ENCODE results near the gene PXN. TPM values are rescaled to one million over a fixed set of nuclear protein-coding genes. Genes with fewer than 3 reads are reported as not detected.
A peak's percentile ranks its signal among the peaks of the same experiment; 100 is the strongest.

The PXN gene
- total and polyA plus RNA-seq, 2 of the 13 experiments (the other 11 are each of a cell fraction or from before 2014, with no cell fraction given), result 13.6 to 14.2 TPM

GRCh38 chr12:120292661-120293531, 27.4 kb upstream of the PXN start, which contains the start of gene RNU4-1 (continued):
- peak; percentile 80; the same call in 1 of the 2 replicates for TF ChIP-seq IKZF5 (CRISPR knock-in tag; IDR thresholded peaks at IDR 0.05)
- no peak for TF ChIP-seq RFX5 (IDR thresholded peaks at IDR 0.05; ENCODE audit: low read depth, low read length)
- TF ChIP-seq CCAR2 (optimal IDR thresholded peaks at IDR 0.05; ENCODE audit: low read depth, low read length), result no peak
- TF ChIP-seq, protein P1, sequence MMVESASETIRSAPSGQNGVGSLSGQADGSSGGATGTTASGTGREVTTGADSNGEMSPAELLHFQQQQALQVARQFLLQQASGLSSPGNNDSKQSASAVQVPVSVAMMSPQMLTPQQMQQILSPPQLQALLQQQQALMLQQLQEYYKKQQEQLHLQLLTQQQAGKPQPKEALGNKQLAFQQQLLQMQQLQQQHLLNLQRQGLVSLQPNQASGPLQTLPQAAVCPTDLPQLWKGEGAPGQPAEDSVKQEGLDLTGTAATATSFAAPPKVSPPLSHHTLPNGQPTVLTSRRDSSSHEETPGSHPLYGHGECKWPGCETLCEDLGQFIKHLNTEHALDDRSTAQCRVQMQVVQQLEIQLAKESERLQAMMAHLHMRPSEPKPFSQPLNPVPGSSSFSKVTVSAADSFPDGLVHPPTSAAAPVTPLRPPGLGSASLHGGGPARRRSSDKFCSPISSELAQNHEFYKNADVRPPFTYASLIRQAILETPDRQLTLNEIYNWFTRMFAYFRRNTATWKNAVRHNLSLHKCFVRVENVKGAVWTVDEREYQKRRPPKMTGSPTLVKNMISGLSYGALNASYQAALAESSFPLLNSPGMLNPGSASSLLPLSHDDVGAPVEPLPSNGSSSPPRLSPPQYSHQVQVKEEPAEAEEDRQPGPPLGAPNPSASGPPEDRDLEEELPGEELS (CRISPR knock-in tag; IDR thresholded peaks at IDR 0.05), result peak; percentile 56; the same call in 1 of the 2 replicates
- TF ChIP-seq ZZZ3 (CRISPR knock-in tag; IDR thresholded peaks at IDR 0.05; ENCODE audit: borderline replicate concordance), result no peak
- TF ChIP-seq ZBTB46 (CRISPR knock-in tag; IDR thresholded peaks at IDR 0.05; ENCODE audit: borderline replicate concordance), result no peak
- peak; percentile 89 for TF ChIP-seq IRF2 (CRISPR knock-in tag; IDR thresholded peaks at IDR 0.05)
- no peak; the same call in 1 of the 2 replicates for TF ChIP-seq MXD4 (CRISPR knock-in tag; IDR thresholded peaks at IDR 0.05)
- TF ChIP-seq GTF3A (CRISPR knock-in tag; conservative IDR thresholded peaks at IDR 0.05), result no peak
- TF ChIP-seq, protein P2, sequence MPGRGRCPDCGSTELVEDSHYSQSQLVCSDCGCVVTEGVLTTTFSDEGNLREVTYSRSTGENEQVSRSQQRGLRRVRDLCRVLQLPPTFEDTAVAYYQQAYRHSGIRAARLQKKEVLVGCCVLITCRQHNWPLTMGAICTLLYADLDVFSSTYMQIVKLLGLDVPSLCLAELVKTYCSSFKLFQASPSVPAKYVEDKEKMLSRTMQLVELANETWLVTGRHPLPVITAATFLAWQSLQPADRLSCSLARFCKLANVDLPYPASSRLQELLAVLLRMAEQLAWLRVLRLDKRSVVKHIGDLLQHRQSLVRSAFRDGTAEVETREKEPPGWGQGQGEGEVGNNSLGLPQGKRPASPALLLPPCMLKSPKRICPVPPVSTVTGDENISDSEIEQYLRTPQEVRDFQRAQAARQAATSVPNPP (CRISPR knock-in tag; IDR thresholded peaks at IDR 0.05), result peak; percentile 90
- TF ChIP-seq ZNF850 (CRISPR knock-in tag; conservative IDR thresholded peaks at IDR 0.05), result no peak
- no peak for TF ChIP-seq ZFYVE20 (CRISPR knock-in tag; IDR thresholded peaks at IDR 0.05; ENCODE audit: borderline replicate concordance, low read depth)
- no peak for TF ChIP-seq SOX6 (IDR thresholded peaks at IDR 0.05)
- TF ChIP-seq SOX6 (CRISPR knock-in tag; IDR thresholded peaks at IDR 0.05), result peak; percentile 52
- TF ChIP-seq CSRNP2 (CRISPR knock-in tag; conservative IDR thresholded peaks at IDR 0.05; ENCODE audit: low read depth), result 0 out of 2 replicates have a peak, but pooled peaks have one; percentile 28
- peak; percentile 24; the same call in 1 of the 2 replicates for TF ChIP-seq CCDC6 (CRISPR knock-in tag; IDR thresholded peaks at IDR 0.05)
- TF ChIP-seq, protein P3, sequence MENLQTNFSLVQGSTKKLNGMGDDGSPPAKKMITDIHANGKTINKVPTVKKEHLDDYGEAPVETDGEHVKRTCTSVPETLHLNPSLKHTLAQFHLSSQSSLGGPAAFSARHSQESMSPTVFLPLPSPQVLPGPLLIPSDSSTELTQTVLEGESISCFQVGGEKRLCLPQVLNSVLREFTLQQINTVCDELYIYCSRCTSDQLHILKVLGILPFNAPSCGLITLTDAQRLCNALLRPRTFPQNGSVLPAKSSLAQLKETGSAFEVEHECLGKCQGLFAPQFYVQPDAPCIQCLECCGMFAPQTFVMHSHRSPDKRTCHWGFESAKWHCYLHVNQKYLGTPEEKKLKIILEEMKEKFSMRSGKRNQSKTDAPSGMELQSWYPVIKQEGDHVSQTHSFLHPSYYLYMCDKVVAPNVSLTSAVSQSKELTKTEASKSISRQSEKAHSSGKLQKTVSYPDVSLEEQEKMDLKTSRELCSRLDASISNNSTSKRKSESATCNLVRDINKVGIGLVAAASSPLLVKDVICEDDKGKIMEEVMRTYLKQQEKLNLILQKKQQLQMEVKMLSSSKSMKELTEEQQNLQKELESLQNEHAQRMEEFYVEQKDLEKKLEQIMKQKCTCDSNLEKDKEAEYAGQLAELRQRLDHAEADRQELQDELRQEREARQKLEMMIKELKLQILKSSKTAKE (CRISPR knock-in tag; IDR thresholded peaks at IDR 0.05; ENCODE audit: borderline replicate concordance), result no peak
- TF ChIP-seq PHF8 (CRISPR knock-in tag; IDR thresholded peaks at IDR 0.05), result peak; percentile 69; the same call in 1 of the 2 replicates

Measured in HepG2 (cell line).